ENCODE measurements around the gene GPR68. TPM values are rescaled to one million over a fixed set of nuclear protein-coding genes. Genes with fewer than 3 reads are reported as not detected.

Gene GPR68
- total RNA-seq, 1 donor from 2014 or later, result 0.42 TPM

DNA sequence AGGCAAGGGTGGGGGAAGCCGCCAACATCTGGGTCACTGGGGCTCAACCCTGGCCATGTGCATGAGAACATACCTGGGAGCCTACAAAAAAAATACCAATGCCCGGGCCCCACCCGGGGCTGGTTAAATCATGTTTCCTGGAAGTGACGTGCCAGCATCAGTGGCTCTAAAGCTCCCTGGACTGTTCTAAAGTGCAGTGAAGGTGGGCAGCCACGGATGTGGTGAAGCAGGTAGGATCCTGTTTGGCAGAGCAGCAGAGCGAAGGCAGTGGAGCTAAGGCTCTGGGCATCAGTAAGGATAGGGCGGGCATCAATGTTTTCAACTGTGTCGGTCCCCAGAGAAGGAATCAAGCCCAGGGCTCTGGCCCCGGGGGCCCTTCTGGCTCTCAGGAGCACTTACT lies 525 bp upstream of the GPR68 start:
- DNase-seq (ENCODE audit: low spot score), result no peak
- Mint-ChIP-seq H3K27me3 (ENCODE audit: low read depth) (no peaks in the 10 kb centered on the region), H3K4me3 (ENCODE audit: unreplicated experiment) (no peak overlapping the region), H3K36me3 (ENCODE audit: low read depth) (no peaks in the 10 kb centered on the region), H3K9me3 (ENCODE audit: low read depth) (peaks cover 4% of the 10 kb centered on the region), H3K27ac (ENCODE audit: unreplicated experiment) (no peak overlapping the region), H3K4me1 (ENCODE audit: low read depth) (peaks cover 24% of the 10 kb centered on the region)
- TF ChIP-seq, protein P1, sequence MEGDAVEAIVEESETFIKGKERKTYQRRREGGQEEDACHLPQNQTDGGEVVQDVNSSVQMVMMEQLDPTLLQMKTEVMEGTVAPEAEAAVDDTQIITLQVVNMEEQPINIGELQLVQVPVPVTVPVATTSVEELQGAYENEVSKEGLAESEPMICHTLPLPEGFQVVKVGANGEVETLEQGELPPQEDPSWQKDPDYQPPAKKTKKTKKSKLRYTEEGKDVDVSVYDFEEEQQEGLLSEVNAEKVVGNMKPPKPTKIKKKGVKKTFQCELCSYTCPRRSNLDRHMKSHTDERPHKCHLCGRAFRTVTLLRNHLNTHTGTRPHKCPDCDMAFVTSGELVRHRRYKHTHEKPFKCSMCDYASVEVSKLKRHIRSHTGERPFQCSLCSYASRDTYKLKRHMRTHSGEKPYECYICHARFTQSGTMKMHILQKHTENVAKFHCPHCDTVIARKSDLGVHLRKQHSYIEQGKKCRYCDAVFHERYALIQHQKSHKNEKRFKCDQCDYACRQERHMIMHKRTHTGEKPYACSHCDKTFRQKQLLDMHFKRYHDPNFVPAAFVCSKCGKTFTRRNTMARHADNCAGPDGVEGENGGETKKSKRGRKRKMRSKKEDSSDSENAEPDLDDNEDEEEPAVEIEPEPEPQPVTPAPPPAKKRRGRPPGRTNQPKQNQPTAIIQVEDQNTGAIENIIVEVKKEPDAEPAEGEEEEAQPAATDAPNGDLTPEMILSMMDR (IDR thresholded peaks at IDR 0.05), result no peak

DNA sequence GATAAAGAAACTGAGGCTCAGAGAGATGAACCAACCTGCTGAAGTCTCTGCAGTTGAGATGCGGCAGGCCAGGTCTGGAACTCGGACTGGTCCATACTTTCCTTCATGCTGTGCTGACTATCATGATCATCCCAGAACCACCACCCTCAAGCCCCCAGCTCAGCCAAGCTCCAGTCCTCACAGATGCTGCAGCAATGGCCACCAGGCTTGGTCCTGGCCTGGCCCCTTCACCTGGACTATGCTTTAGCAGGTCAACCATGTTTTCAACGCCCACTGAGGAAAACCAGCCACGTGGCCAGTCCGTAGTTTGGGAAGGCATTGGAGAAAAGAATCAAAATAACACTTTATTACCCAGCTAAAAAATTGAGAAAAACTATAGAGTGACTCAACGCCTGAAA lies 1.4 kb downstream of the GPR68 start:
- DNase-seq (ENCODE audit: low spot score), result no peak
- Mint-ChIP-seq H3K27ac (ENCODE audit: unreplicated experiment) (no peak overlapping the region), H3K4me1 (ENCODE audit: low read depth) (peaks cover 22% of the 10 kb centered on the region), H3K4me3 (ENCODE audit: unreplicated experiment) (no peak overlapping the region), H3K36me3 (ENCODE audit: low read depth) (no peaks in the 10 kb centered on the region), H3K9me3 (ENCODE audit: low read depth) (peaks cover 4% of the 10 kb centered on the region), H3K27me3 (ENCODE audit: low read depth) (no peaks in the 10 kb centered on the region)
- TF ChIP-seq, protein P1 (IDR thresholded peaks at IDR 0.05), result no peak

DNA sequence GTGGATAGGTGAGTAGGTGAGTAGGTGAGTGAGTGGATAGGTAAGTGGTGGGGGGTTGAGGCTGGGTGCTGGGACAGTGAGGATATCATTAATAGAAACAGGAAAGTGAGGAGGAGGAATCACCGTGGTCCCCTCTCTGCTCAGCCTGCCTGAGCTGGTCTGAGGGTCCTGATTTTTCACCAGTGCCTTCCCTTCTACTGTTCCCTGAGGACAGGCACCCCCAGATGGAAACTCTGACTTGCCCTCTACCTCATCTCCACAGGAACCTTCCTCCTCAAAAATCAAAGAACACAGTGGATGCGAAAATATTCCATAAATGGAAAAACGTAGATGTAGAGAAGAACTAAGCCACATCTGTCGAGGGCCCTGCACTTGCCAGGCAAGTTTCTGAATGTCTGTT lies 1.9 kb downstream of the GPR68 start:
- Mint-ChIP-seq H3K36me3 (ENCODE audit: low read depth) (no peaks in the 10 kb centered on the region), H3K27me3 (ENCODE audit: low read depth) (no peaks in the 10 kb centered on the region), H3K4me1 (ENCODE audit: low read depth) (peaks cover 25% of the 10 kb centered on the region), H3K4me3 (ENCODE audit: unreplicated experiment) (no peak overlapping the region), H3K27ac (ENCODE audit: unreplicated experiment) (no peak overlapping the region), H3K9me3 (ENCODE audit: low read depth) (peaks cover 4% of the 10 kb centered on the region)
- DNase-seq (ENCODE audit: low spot score), result no peak
- TF ChIP-seq, protein P1 (IDR thresholded peaks at IDR 0.05), result no peak

DNA sequence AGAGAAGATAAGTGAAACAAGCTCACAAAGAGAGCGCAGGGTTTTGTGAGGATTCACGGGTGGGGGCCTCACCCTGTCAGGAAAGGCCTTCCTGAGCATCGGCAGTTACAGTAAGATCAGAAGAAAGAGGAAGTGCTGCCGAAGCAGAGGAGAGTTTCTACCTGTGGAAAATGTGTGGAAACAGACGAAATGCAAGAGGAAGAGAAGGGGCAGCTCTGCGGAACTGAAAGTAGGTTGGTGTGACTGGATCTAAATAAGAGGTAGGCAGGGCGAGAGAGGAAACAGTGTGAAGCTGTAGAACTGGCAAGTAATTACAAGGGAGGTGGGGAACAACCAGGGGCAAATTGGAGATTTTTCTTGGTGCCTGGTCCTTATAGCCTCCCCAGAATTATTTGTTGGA lies 2.6 kb downstream of the GPR68 start:
- DNase-seq (ENCODE audit: low spot score), result no peak
- no peaks in the 10 kb centered on the region for H3K9me3 Mint-ChIP-seq (ENCODE audit: low read depth)
- no peaks in the 10 kb centered on the region for H3K27me3 Mint-ChIP-seq (ENCODE audit: low read depth)
- no peak overlapping the region for H3K27ac Mint-ChIP-seq (ENCODE audit: unreplicated experiment)
- H3K36me3 Mint-ChIP-seq (ENCODE audit: low read depth), result no peaks in the 10 kb centered on the region
- TF ChIP-seq, protein P1 (IDR thresholded peaks at IDR 0.05), result no peak
- H3K4me1 Mint-ChIP-seq (ENCODE audit: low read depth), result peaks cover 31% of the 10 kb centered on the region
- no peak overlapping the region for H3K4me3 Mint-ChIP-seq (ENCODE audit: unreplicated experiment)

DNA sequence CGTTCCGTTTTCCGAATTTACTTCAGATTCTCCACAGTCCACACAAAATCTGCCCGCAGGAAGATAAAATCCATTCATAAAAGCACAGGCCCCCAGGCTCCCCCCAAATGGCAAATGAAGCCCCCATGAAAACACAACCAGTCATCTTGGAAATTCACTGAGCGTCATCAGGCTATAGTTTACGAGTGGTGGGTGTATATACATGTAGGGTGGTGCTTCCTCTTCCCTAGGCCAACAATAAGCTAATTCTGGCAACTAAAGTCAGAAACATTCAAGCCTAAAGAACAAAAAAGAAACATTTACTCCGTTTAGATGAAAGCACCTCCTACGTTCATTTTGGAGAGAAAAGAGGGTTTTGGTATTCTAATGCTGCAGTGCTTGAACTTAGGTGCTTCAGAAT lies 5.8 kb downstream of the GPR68 start:
- Mint-ChIP-seq H3K4me1 (ENCODE audit: low read depth) (peaks cover 19% of the 10 kb centered on the region), H3K9me3 (ENCODE audit: low read depth) (no peaks in the 10 kb centered on the region), H3K27me3 (ENCODE audit: low read depth) (no peaks in the 10 kb centered on the region), H3K36me3 (ENCODE audit: low read depth) (no peaks in the 10 kb centered on the region), H3K27ac (ENCODE audit: unreplicated experiment) (no peak overlapping the region), H3K4me3 (ENCODE audit: unreplicated experiment) (no peak overlapping the region)
- DNase-seq (ENCODE audit: low spot score), result no peak
- TF ChIP-seq, protein P1 (IDR thresholded peaks at IDR 0.05), result no peak

Data from chondrocyte (in vitro differentiated cells).